Measurements from ENCODE around the gene COL5A3.

COL5A3 gene

GRCh38 chr19:9968820-9969687, 41.2 kb downstream of the COL5A3 start:
- no peak overlapping the region for H3K4me3 ChIP-seq (ENCODE audit: low read length)
- no peak for TF ChIP-seq CTCF (IDR thresholded peaks at IDR 0.05; ENCODE audit: insufficient read depth, low read depth, low read length, missing control alignments)
- no peak for DNase-seq (ENCODE audit: low read depth)

- TF ChIP-seq CTCF (IDR thresholded peaks at IDR 0.05; ENCODE audit: insufficient read depth, low read depth, low read length, missing control alignments), result no peak
- no peak for DNase-seq (ENCODE audit: low read depth)
- no peak overlapping the region for H3K4me3 ChIP-seq (ENCODE audit: low read length)
Observed at GRCh38 chr19:9967326-9967725, 43.0 kb downstream of the COL5A3 start.

GRCh38 chr19:9966448-9966847, 43.9 kb downstream of the COL5A3 start:
- TF ChIP-seq CTCF (IDR thresholded peaks at IDR 0.05; ENCODE audit: insufficient read depth, low read depth, low read length, missing control alignments), result no peak
- no peak for DNase-seq (ENCODE audit: low read depth)
- H3K4me3 ChIP-seq (ENCODE audit: low read length), result no peak overlapping the region

- DNase-seq (ENCODE audit: low read depth), result no peak
- no peak overlapping the region for H3K4me3 ChIP-seq (ENCODE audit: low read length)
- no peak for TF ChIP-seq CTCF (IDR thresholded peaks at IDR 0.05; ENCODE audit: insufficient read depth, low read depth, low read length, missing control alignments)
Observed at GRCh38 chr19:9966024-9966423, 44.3 kb downstream of the COL5A3 start.

GRCh38 chr19:9962623-9963290, 47.5 kb downstream of the COL5A3 start:
- no peak overlapping the region for H3K4me3 ChIP-seq (ENCODE audit: low read length)
- TF ChIP-seq CTCF (IDR thresholded peaks at IDR 0.05; ENCODE audit: insufficient read depth, low read depth, low read length, missing control alignments), result no peak
- DNase-seq (ENCODE audit: low read depth), result no peak

- H3K4me3 ChIP-seq (ENCODE audit: low read length), result no peak overlapping the region
- DNase-seq (ENCODE audit: low read depth), result no peak
Observed at GRCh38 chr19:9961103-9961502, 49.2 kb downstream of the COL5A3 start.

More at GRCh38 chr19:9961103-9961502, 49.2 kb downstream of the COL5A3 start:
- no peak for TF ChIP-seq CTCF (IDR thresholded peaks at IDR 0.05; ENCODE audit: insufficient read depth, low read depth, low read length, missing control alignments)

Measured in epithelial cell of esophagus (primary cell).